ENCODE measurements around the gene LRRC3C. TPM values are rescaled to one million over a fixed set of nuclear protein-coding genes. Genes with fewer than 3 reads are reported as not detected.

The LRRC3C gene
- polyA plus RNA-seq, 3 donors: not detected

DNA sequence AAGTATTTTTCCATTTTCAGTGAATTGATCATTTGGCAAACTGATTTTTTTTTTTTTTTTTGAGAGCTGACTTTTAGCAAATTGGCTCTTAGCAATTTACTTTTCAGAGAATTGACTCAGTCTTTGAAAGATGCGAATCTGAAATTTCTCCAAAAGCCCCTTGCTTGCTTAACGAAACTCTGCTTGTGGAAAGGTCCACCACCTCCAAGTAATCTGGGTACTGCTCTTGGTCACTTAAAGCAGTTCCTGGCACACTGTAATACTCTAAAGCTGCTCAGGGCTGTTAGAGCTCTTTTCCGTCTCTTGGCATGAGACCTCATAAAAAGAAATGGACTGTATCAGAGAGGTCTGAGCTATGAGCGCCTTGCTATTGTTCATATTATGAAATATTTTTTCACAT is 12.0 kb upstream of the LRRC3C start:
- DNase-seq: no peak
- WGBS (ENCODE audit: insufficient coverage): 100% methylated on average over 1 of the region's 4 CpGs
- Histone ChIP-seq H3K9me3 (replicated peaks in 1 of 2; ENCODE audit: control insufficient read depth in 1 of 2, insufficient read depth in 1 of 2, low read length in 2 of 2) (no peaks in the 10 kb centered on the region), H3K27ac (ENCODE audit: low read depth in 1 of 2, low read length in 2 of 2) (no peak overlapping the region), H2AFZ (ENCODE audit: insufficient read depth, low read depth, low read length, poor library complexity, severe bottlenecking) (no peak overlapping the region), H3K27me3 (ENCODE audit: control insufficient read depth in 2 of 2, insufficient read depth in 2 of 2, low read length in 2 of 2) (no peaks in the 10 kb centered on the region), H3K9ac (ENCODE audit: insufficient read depth, low read length, poor library complexity, severe bottlenecking) (no peak overlapping the region), H3K4me1 (ENCODE audit: control insufficient read depth in 1 of 2, insufficient read depth in 2 of 2, low read length in 2 of 2) (no peaks in the 10 kb centered on the region), H4K20me1 (ENCODE audit: insufficient read depth, low read length) (no peaks in the 10 kb centered on the region), H3K36me3 (replicated peaks in 1 of 2; ENCODE audit: control insufficient read depth in 1 of 2, insufficient read depth in 2 of 2, low read length in 2 of 2) (peaks cover 0 to 2% of the 10 kb centered on the region in 2 donors), H3K4me2 (replicated peaks; ENCODE audit: extremely low read depth, low read length, poor library complexity, severe bottlenecking) (no peak overlapping the region), H3K4me3 (replicated peaks in 1 of 3; ENCODE audit: low read depth in 2 of 3, low read length in 3 of 3) (no peak overlapping the region), H3K79me2 (ENCODE audit: insufficient read depth, low read length) (no peaks in the 10 kb centered on the region)
- H3K9me3 Mint-ChIP-seq: no peaks in the 10 kb centered on the region
- no peak overlapping the region for H3K27ac Mint-ChIP-seq
- TF ChIP-seq, protein P1, sequence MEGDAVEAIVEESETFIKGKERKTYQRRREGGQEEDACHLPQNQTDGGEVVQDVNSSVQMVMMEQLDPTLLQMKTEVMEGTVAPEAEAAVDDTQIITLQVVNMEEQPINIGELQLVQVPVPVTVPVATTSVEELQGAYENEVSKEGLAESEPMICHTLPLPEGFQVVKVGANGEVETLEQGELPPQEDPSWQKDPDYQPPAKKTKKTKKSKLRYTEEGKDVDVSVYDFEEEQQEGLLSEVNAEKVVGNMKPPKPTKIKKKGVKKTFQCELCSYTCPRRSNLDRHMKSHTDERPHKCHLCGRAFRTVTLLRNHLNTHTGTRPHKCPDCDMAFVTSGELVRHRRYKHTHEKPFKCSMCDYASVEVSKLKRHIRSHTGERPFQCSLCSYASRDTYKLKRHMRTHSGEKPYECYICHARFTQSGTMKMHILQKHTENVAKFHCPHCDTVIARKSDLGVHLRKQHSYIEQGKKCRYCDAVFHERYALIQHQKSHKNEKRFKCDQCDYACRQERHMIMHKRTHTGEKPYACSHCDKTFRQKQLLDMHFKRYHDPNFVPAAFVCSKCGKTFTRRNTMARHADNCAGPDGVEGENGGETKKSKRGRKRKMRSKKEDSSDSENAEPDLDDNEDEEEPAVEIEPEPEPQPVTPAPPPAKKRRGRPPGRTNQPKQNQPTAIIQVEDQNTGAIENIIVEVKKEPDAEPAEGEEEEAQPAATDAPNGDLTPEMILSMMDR (IDR thresholded peaks at IDR 0.05): no peak
- no peak overlapping the region for H3K4me3 Mint-ChIP-seq
- H3K27me3 Mint-ChIP-seq (ENCODE audit: low read depth in 3 of 3): peaks cover 0 to 5% (median 0%) of the 10 kb centered on the region in 3 donors
- peaks cover 15 to 24% of the 10 kb centered on the region in 2 donors for H3K36me3 Mint-ChIP-seq
- H3K4me1 Mint-ChIP-seq: no peaks in the 10 kb centered on the region
- intact Hi-C loops (cut with micrococcal nuclease): no loop called here

DNA sequence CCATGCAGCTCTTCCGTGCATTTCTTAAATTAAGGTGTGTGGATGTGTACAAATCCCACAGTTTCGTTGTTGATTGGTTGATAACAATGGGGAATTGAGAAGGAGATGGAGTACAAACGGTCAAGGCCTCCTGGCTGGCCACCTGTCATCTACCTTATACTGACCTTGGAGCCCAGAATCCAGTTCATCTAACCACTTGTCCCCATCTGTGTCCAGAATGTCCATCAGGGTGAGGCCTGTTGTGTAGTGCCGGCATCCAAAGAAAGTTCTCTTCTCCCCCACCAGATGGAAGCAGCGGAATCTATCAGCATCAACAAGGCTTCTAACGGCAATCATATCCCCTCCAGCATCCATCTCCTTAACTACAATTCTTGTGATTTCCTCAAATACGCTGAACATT is 10.6 kb upstream of the LRRC3C start:
- Histone ChIP-seq H3K9ac (ENCODE audit: insufficient read depth, low read length, poor library complexity, severe bottlenecking) (no peak overlapping the region), H4K20me1 (ENCODE audit: insufficient read depth, low read length) (no peaks in the 10 kb centered on the region), H3K27ac (ENCODE audit: low read depth in 1 of 2, low read length in 2 of 2) (no peak overlapping the region), H3K4me2 (replicated peaks; ENCODE audit: extremely low read depth, low read length, poor library complexity, severe bottlenecking) (no peak overlapping the region), H2AFZ (ENCODE audit: insufficient read depth, low read depth, low read length, poor library complexity, severe bottlenecking) (no peak overlapping the region), H3K9me3 (replicated peaks in 1 of 2; ENCODE audit: control insufficient read depth in 1 of 2, insufficient read depth in 1 of 2, low read length in 2 of 2) (no peaks in the 10 kb centered on the region), H3K79me2 (ENCODE audit: insufficient read depth, low read length) (no peaks in the 10 kb centered on the region), H3K36me3 (replicated peaks in 1 of 2; ENCODE audit: control insufficient read depth in 1 of 2, insufficient read depth in 2 of 2, low read length in 2 of 2) (peaks cover 4 to 12% of the 10 kb centered on the region in 2 donors), H3K4me3 (replicated peaks in 1 of 3; ENCODE audit: low read depth in 2 of 3, low read length in 3 of 3) (no peak overlapping the region), H3K27me3 (ENCODE audit: control insufficient read depth in 2 of 2, insufficient read depth in 2 of 2, low read length in 2 of 2) (no peaks in the 10 kb centered on the region), H3K4me1 (ENCODE audit: control insufficient read depth in 1 of 2, insufficient read depth in 2 of 2, low read length in 2 of 2) (peaks cover 10% of the 10 kb centered on the region in 2 donors)
- Mint-ChIP-seq H3K4me1 (peaks cover 10% of the 10 kb centered on the region), H3K36me3 (peaks cover 23 to 36% of the 10 kb centered on the region in 2 donors), H3K9me3 (no peaks in the 10 kb centered on the region), H3K27ac (peak overlapping the region in 1 of 7 donors; percentile 4), H3K27me3 (ENCODE audit: low read depth in 3 of 3) (peaks cover 0 to 4% (median 0%) of the 10 kb centered on the region in 3 donors), H3K4me3 (no peak overlapping the region)
- intact Hi-C loops (cut with micrococcal nuclease): no loop called here
- 87% methylated on average over 3 of the region's 7 CpGs for WGBS (ENCODE audit: insufficient coverage)
- no peak for DNase-seq
- TF ChIP-seq, protein P1 (IDR thresholded peaks at IDR 0.05): no peak
